A549 (cell line): Measurements from ENCODE around the gene RGS4. TPM values are rescaled to one million over a fixed set of nuclear protein-coding genes. Genes with fewer than 3 reads are reported as not detected.

ENCODE experiments used
- ATAC-seq, 2 experiments: fragments of 200-7000 bp in 1 of 2; fragments of >200 bp in 1 of 2; cut with Nextera tagmentation in 1 of 2; cut with Tn5 transposase in 1 of 2; 3 replicates each; pipeline versions ENCODE4 v1.8.0 to v1.9.1; 2018 to 2020; ENCODE audit warnings: mild to moderate bottlenecking in 1 of 2, moderate library complexity in 1 of 2
- CTCF ChIA-PET: fragments of 300-600 bp; sonication (Branson Sonifier 250); formaldehyde crosslinking; extraction: SDS; loops from one replicate; lab custom pipeline; 2021; ENCODE audit warnings: antibody characterized with exemption, inconsistent platforms; lab: Yijun Ruan, JAX
- POLR2A ChIA-PET: fragments of 350-600 bp; formaldehyde crosslinking; extraction: SDS; loops from one replicate; lab custom pipeline; 2021; ENCODE audit warnings: antibody characterized with exemption, inconsistent platforms; lab: Yijun Ruan, JAX
- DNase-seq, 2 experiments: peaks; one replicate each; pipeline versions ENCODE4 v3.0.0 to v3.0.0-alpha.2; 2011 to 2016; ENCODE audit warnings: low read depth in 1 of 2, low spot score in 1 of 2
- FAIRE-seq: peaks from 2 replicates; lab custom pipeline; 2011; peaks lifted over from hg19 to GRCh38; lab: Jason Lieb, UNC
- H3K27ac ChIP-seq, 2 experiments: fragments of >200 bp; sonication (Bioruptor Twin); formaldehyde crosslinking; 3 replicates each; pipeline ENCODE4 v1.5.1; 2016 to 2017
- H3K4me1 ChIP-seq: fragments of >200 bp; sonication (Bioruptor Twin); formaldehyde crosslinking; 3 replicates; pipeline ENCODE4 v1.6.1; 2016
- H3K4me2 ChIP-seq: fragments of >200 bp; sonication (Bioruptor Twin); formaldehyde crosslinking; 3 replicates; pipeline ENCODE4 v1.6.1; 2016
- H3K4me3 ChIP-seq: fragments of >200 bp; sonication (Bioruptor Twin); formaldehyde crosslinking; 3 replicates; pipeline ENCODE4 v1.5.1; 2016
- H3K9me3 ChIP-seq: fragments of >200 bp; sonication (Bioruptor Twin); formaldehyde crosslinking; 3 replicates; pipeline ENCODE4 v1.6.1; 2016
- ATOH8 ChIP-seq: fragments of 250-450 bp; sonication (Bioruptor Pico); IDR thresholded peaks from 2 replicates; pipeline ENCODE4 v1.5.0; 2020; ENCODE audit warnings: low read depth, mild to moderate bottlenecking, moderate library complexity
- CBX2 ChIP-seq: fragments of 200-600 bp; sonication (generic); IDR thresholded peaks from 2 replicates; pipeline ENCODE4 v1.6.1; 2016; ENCODE audit warnings: low read depth, mild to moderate bottlenecking, borderline replicate concordance
- CBX8 ChIP-seq: fragments of 200-600 bp; sonication (generic); IDR thresholded peaks from 2 replicates; pipeline ENCODE4 v1.6.1; 2016
- CHD4 ChIP-seq: fragments of 200-600 bp; sonication (generic); IDR thresholded peaks from 2 replicates; pipeline ENCODE4 v1.6.1; 2016; ENCODE audit warnings: antibody characterized with exemption, mild to moderate bottlenecking, borderline replicate concordance
- CTCF ChIP-seq: fragments of >200 bp; sonication (Bioruptor Twin); formaldehyde crosslinking; IDR thresholded peaks from 3 replicates; pipeline ENCODE4 v1.5.1; 2016
- EHMT2 ChIP-seq: fragments of 200-600 bp; sonication (generic); IDR thresholded peaks from 2 replicates; pipeline ENCODE4 v1.6.1; 2016; ENCODE audit warnings: antibody characterized with exemption, low read depth, mild to moderate bottlenecking, moderate library complexity
- ELK1 ChIP-seq: fragments of 150-350 bp; IDR thresholded peaks from 2 replicates; pipeline ENCODE4 v1.6.1; 2014; ENCODE audit warnings: low read depth, mild to moderate bottlenecking, low read length
- EP300 ChIP-seq, 2 experiments: fragments of >200 bp; sonication (Bioruptor Twin); formaldehyde crosslinking; IDR thresholded peaks; 2 replicates in 1 of 2; 3 replicates in 1 of 2; pipeline ENCODE4 v1.6.1; 2016 to 2017
- FOSL2 ChIP-seq, 2 experiments: fragments of 450-650 bp in 1 of 2; fragments of >200 bp in 1 of 2; sonication (Bioruptor Twin) in 1 of 2; formaldehyde crosslinking; IDR thresholded peaks; 2 replicates each; pipeline versions ENCODE4 v1.5.0 to v1.6.1; 2016 to 2020; ENCODE audit warnings: mild to moderate bottlenecking in 1 of 2, moderate library complexity in 1 of 2
- HES2 ChIP-seq: fragments of >200 bp; sonication (Bioruptor Twin); formaldehyde crosslinking; IDR thresholded peaks from 2 replicates; pipeline ENCODE4 v1.6.1; 2016
- HOXB5 ChIP-seq: fragments of 250-450 bp; sonication (Bioruptor Pico); IDR thresholded peaks from 2 replicates; pipeline ENCODE4 v1.5.0; 2020; ENCODE audit warnings: mild to moderate bottlenecking, moderate library complexity
- JUN ChIP-seq, 2 experiments: fragments of >200 bp; sonication (Bioruptor Twin); formaldehyde crosslinking; IDR thresholded peaks; 2 replicates in 1 of 2; 3 replicates in 1 of 2; pipeline ENCODE4 v1.6.1; 2016 to 2017
- KDM1A ChIP-seq: fragments of 200-600 bp; sonication (generic); IDR thresholded peaks from 2 replicates; pipeline ENCODE4 v1.6.1; 2016; ENCODE audit warnings: low read depth, mild to moderate bottlenecking
- MAX ChIP-seq: IDR thresholded peaks from 2 replicates; pipeline ENCODE4 v1.6.1; 2012
- MYC ChIP-seq: IDR thresholded peaks from 2 replicates; pipeline ENCODE4 v1.6.1; 2012; ENCODE audit warnings: mild to moderate bottlenecking, inconsistent platforms, low read length, improper control_type of control experiment, borderline replicate concordance
- NPAS2 ChIP-seq: fragments of 250-450 bp; sonication (Bioruptor Pico); IDR thresholded peaks from 2 replicates; pipeline ENCODE4 v1.8.0; 2022; ENCODE audit warnings: mild to moderate bottlenecking, moderate library complexity, borderline replicate concordance
- PHF8 ChIP-seq: fragments of 200-600 bp; sonication (generic); IDR thresholded peaks from 2 replicates; pipeline ENCODE4 v1.6.1; 2016; ENCODE audit warnings: low read depth, mild to moderate bottlenecking, antibody characterized with exemption, moderate library complexity, borderline replicate concordance
- POLR2AphosphoS2 ChIP-seq: conservative IDR thresholded peaks from 2 replicates; pipeline ENCODE4 v1.6.1; 2012; ENCODE audit warnings: low read length, improper control_type of control experiment, inconsistent platforms
- RFX5 ChIP-seq: fragments of 450-650 bp; IDR thresholded peaks from 2 replicates; pipeline ENCODE4 v1.7.1; 2014; ENCODE audit warnings: antibody characterized with exemption, mild to moderate bottlenecking, moderate library complexity
- TP53 ChIP-seq: fragments of 250-450 bp; sonication (Bioruptor Pico); IDR thresholded peaks from 2 replicates; pipeline ENCODE4 v1.5.0; 2021; ENCODE audit warnings: mild to moderate bottlenecking, moderate library complexity
- USF2 ChIP-seq: fragments of 450-650 bp; IDR thresholded peaks from 2 replicates; pipeline ENCODE4 v1.6.1; 2014; ENCODE audit warnings: antibody characterized with exemption
- ZC3H11A ChIP-seq: fragments of 450-650 bp; IDR thresholded peaks from 2 replicates; pipeline ENCODE4 v1.6.1; 2014; ENCODE audit warnings: antibody characterized with exemption, mild to moderate bottlenecking
- ZFP36 ChIP-seq: fragments of 450-650 bp; IDR thresholded peaks from 2 replicates; pipeline ENCODE4 v1.6.1; 2014; ENCODE audit warnings: borderline replicate concordance; ENCODE audit not compliant: partially characterized antibody
- WGBS: methylation state at CpG from one replicate; pipeline ENCODE4 v1.1.6; 2017; ENCODE audit errors: missing lambda C conversion rate; 5-methylcytosine and 5-hydroxymethylcytosine counted together
- polyA plus RNA-seq, 4 experiments: library from polyadenylated mRNA; depleted of rRNA in 3 of 4; stranded (reverse); fragments of >200 nt; fragmentation: RNase III in 1 of 4; extraction: RNeasy Plus Mini Kit Qiagen cat#74134 plus additional on column Dnase treatment in 1 of 4; gene quantifications; 2 replicates in 3 of 4; 3 replicates in 1 of 4; pipeline ENCODE4 v1.2.3, GENCODE V29; 2011 to 2017

Gene RGS4
- polyA plus RNA-seq, 2 of the 4 experiments (the other 2 are of a cell fraction), result 0.05 TPM; not detected in 1

- 7% methylated on average over 1 of the region's 1 CpG for WGBS
- CTCF ChIA-PET, result no interaction called here
- Histone ChIP-seq H3K27ac (no peak overlapping the region), H3K4me1 (no peaks in the 10 kb centered on the region), H3K4me2 (no peak overlapping the region), H3K4me3 (no peak overlapping the region), H3K9me3 (no peaks in the 10 kb centered on the region)
- FAIRE-seq (no peak), DNase-seq (no peak), ATAC-seq (no peak)
- POLR2A ChIA-PET, result no interaction called here
- TF ChIP-seq JUN (IDR thresholded peaks at IDR 0.05) (no peak), HOXB5 (CRISPR knock-in tag) (no peak), ZC3H11A (no peak), EHMT2 (no peak), NPAS2 (CRISPR knock-in tag) (no peak), PHF8 (no peak), ATOH8 (no peak), CTCF (no peak), ELK1 (no peak), CBX2 (no peak), MYC (no peak), RFX5 (no peak), MAX (no peak), KDM1A (no peak), TP53 (CRISPR knock-in tag) (no peak), USF2 (no peak), HES2 (no peak), ZFP36 (no peak), CHD4 (no peak)
These were observed 46.7 kb downstream of the RGS4 start for GRCh38 chr1:163115887-163116286.

GRCh38 chr1:163119707-163120106, 50.5 kb downstream of the RGS4 start:
- DNase-seq, result no peak
- ChIA-PET CTCF (no interaction called here), POLR2A (no interaction called here)
- no peak for ATAC-seq
- Histone ChIP-seq H3K4me3 (no peak overlapping the region), H3K4me2 (no peak overlapping the region), H3K4me1 (no peaks in the 10 kb centered on the region), H3K9me3 (no peaks in the 10 kb centered on the region), H3K27ac (no peak overlapping the region)
- TF ChIP-seq EP300 (IDR thresholded peaks at IDR 0.05) (no peak), FOSL2 (IDR thresholded peaks at IDR 0.05) (no peak), FOSL2 (CRISPR knock-in tag; IDR thresholded peaks at IDR 0.05) (no peak), CBX8 (no peak), ZC3H11A (no peak), POLR2AphosphoS2 (no peak)
- no peak for FAIRE-seq
